GM18907 (cell line): Measurements from ENCODE around the gene OBP2B.
"Not testable (repeated sequence)": the region's sequence is repeated elsewhere in the genome, so short reads cannot be mapped to it uniquely, and the experiment has no call there.

ENCODE experiments used
- ATAC-seq: cut with Tn5 transposase; IDR thresholded peaks from one replicate; pipeline ENCODE4 v1.9.1; 2021; ENCODE audit warnings: mild to moderate bottlenecking, moderate library complexity; ENCODE audit not compliant: unreplicated experiment

OBP2B gene

GRCh38 chr9:133223159-133223756, 14.2 kb upstream of the OBP2B start:
- not testable (repeated sequence) for ATAC-seq

DNA sequence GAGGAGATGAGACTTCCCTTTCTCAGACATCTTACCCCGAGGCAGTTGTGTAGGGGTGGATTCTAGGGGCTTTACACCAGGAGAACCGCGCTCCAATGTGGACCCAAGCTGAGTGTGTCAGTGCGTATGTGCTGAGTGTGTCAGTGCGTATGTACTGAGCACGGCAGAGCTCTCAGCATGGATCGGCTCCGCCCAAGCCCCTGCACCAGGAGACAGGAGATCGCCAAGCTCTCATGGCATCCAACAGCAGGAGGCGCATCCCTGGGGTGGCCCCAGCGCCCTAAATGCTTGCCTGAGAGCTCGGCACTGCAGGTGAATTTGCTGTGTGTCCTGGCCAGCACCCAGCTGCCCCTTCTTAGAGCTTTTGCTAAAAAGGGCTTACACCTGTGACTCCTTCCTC, 12.9 kb upstream of the OBP2B start:
- not testable (repeated sequence) for ATAC-seq

DNA sequence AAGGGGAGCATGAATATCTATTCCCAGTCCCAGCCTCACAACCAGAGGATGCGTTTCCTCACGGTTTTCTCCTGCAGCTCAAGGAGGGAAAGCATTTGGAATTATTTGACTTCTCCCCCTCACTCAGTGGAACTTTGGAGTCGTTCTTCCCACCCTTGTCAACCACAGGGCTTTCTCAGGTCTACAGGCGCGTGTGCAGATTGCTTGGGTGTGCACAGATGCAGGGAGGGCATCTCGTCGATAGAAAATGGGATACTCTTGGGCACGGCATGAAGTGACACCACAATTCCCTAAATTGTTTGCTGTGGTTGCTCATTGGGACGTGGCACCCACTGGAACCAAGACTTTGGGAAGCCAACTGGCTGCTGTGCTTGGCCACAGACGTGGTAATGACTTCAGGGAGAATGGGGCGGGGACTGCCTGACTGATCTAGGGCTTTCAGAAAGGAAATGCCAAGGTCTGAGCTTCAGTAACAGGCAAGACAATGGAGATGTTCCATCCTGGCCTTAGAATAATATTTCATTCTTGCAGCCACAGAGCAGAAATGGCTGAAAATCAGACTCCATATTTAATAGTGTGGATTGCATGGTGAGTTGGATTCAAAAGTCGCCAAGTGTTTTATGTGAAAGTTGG, 12.2 kb upstream of the OBP2B start:
- ATAC-seq = no peak

- ATAC-seq = not testable (repeated sequence)
These were observed 9.3 kb upstream of the OBP2B start for GRCh38 chr9:133218049-133218975.

GRCh38 chr9:133217333-133217988, 8.4 kb upstream of the OBP2B start:
- not testable (repeated sequence) for ATAC-seq

DNA sequence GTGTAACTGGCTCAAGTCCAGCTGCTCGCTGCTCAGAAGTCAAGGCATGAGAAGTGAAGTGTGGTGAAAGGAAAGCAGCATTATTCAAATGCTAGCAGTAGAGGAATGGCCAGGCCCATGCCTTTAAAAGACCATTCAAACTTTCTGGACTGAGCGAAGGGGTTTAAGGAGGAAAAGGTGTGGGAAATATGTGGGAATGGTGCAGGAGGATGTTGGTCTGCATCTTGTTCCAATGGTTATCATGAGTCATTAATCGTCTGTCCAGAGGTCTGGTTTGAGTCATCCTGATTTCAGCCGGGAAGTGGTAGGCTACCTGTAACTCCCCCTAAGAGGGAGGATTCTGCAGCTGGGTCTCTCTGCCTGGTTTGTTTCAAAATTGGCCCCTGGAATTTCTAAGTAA, 5.2 kb upstream of the OBP2B start:
- ATAC-seq = not testable (repeated sequence)

- no peak for ATAC-seq
These were observed 1.6 kb upstream of the OBP2B start for GRCh38 chr9:133210609-133211008.

DNA sequence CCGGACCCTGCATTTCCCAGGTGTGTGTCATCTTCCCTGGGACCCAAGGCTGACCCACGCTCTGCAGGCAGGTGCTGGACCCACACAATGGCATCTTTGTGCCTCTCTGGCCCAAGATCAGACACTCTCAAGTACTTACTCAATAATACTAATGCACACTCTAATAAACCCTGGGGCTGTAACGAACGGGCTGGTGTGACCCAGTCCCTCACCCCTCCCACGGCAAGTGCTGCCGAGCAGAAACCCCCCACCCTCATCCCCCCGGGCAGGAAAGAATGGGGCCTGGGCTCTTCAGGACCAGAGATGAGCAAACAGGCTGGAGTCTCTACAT, 1.1 kb upstream of the OBP2B start:
- no peak for ATAC-seq

GRCh38 chr9:133209327-133210201, 514 bp upstream of the OBP2B start:
- ATAC-seq = not testable (repeated sequence)

DNA sequence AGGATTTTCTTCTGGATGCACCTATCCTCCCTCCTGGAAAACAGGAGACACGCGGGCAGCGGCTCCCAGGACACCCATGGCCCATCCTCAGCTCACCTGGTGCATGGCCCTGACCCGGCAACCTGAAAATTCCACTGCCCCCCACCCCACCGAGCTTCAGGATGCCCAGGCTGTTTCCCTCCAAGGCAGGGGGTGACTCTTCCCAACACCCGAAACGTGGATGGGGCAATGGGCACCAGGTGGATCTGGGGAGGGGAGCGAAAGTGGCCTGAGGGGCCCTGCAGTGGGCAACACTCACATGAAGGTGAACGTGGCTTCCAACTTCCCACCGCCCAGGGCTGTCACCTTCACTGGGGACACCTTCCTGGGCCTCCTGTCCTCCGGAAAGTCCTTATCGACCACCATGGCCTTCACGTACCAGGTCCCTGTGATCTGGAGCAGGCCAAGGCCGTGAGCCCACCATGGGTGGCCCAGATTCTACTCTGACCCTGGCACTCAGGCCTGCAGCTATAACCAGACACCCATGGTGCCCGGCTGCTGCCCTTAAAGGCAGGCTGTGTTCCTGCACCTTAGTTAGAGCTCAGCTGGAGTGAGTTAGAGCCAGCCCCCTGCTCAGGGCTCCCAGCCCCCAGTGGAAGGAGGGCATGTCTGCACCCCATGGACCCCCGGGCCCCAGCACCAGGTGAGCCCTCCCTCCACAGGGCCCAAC, 725 bp downstream of the OBP2B start:
- ATAC-seq = not testable (repeated sequence)

- ATAC-seq = no peak
These were observed 1.4 kb downstream of the OBP2B start for GRCh38 chr9:133207540-133208170.

- ATAC-seq = no peak
These were observed 2.0 kb downstream of the OBP2B start for GRCh38 chr9:133207021-133207531.

DNA sequence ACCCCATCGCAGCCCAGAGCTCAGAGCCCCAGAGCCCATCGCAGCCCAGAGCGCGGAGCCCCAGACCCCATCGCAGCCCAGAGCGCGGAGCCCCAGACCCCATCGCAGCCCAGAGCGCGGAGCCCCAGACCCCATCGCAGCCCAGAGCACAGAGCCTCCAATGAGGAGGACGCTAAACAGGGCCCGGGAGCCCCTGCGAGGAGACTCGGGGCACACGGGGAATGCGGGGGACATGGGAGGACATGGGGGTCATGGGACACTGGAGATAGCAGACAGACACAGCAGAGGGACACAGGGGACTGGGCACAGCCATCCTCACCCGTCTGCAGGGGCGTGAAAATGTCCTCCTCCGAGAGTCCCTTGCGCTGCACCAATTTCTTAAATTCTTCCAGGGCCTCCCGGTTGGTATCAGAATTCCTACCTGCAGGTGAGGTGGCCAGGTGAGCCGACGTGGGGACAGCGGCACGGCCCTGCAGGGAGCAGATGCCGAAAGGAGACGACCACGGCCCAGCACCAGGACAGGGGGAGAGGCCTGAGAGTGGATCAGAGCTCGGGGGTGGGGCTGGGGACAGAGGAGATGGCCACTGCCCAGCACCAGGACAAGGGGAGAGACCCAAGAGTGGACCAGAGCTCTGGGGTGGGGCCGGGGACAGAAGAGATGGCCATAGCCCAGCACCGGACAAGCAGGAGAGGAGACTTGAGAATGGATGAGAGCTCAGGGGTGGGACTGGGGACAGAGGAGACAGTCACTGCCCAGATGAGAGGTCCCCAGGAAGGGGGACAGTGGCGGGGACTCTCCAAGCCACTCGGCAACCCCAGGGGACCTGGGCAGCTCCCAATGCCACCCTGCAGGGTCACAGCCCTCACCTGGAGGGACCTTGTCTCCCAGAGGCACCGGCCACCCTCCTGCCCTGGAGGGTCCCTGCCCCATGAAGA, 2.8 kb downstream of the OBP2B start:
- ATAC-seq = no peak

- not testable (repeated sequence) for ATAC-seq
These were observed 3.6 kb downstream of the OBP2B start for GRCh38 chr9:133205481-133205887.

- ATAC-seq = no peak
These were observed 4.1 kb downstream of the OBP2B start for GRCh38 chr9:133204993-133205336.

DNA sequence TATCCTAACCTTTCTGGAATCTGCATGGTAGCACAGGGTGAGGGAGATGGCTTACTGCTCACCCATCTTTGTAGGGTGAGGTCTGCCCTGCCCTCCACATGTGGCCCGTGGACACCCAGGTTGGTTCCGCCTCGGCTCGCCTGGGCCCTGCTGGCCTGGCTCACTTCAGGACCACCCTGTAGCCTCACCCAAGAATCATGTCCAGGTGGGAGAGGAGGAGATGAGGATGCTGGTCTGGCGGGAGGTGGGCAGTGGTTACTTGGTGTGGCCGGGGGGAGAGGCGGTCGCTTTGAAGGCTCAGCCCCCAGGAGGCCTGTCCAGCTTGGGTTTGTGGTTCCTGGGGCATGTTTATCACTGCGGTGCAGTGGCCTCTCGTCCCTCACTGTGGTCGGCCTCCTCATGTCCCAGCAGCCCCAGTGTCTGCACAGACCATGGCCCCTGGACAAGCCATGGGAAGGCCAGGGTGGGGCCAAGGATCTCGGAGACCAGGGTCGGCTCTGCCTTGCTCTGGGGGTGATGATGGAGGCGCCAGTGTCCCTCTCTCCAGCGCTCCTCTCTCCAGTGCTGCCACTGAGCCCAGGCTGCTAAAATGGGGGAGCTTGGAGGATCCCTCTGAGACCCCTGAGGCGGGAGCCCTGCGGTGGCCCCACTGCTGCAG, 4.6 kb downstream of the OBP2B start:
- ATAC-seq = no peak

- no peak for ATAC-seq
These were observed 5.5 kb downstream of the OBP2B start for GRCh38 chr9:133203506-133204075.
